ENCODE measurements around the gene TSC2. TPM values are rescaled to one million over a fixed set of nuclear protein-coding genes. Genes with fewer than 3 reads are reported as not detected.

Gene TSC2
- total and polyA plus RNA-seq, 9 of the 15 experiments (the other 6 are each of a cell fraction or from before 2014, with no cell fraction given), result 1.3 to 68.1 (median 16.6) TPM

- TF ChIP-seq CHAMP1 (IDR thresholded peaks at IDR 0.05) (no peak), NFRKB (IDR thresholded peaks at IDR 0.05; ENCODE audit: low read depth) (no peak), ZNF146 (CRISPR knock-in tag; IDR thresholded peaks at IDR 0.05; ENCODE audit: unreplicated experiment) (no peak), TARDBP (IDR thresholded peaks at IDR 0.05) (no peak), CXXC5 (CRISPR knock-in tag; IDR thresholded peaks at IDR 0.05) (peak; percentile 51), CBX3 (IDR thresholded peaks at IDR 0.05; ENCODE audit: borderline replicate concordance in 1 of 2, low read length in 2 of 2) (no peak), MAFG (tag; conservative IDR thresholded peaks at IDR 0.05) (no peak), CBX8 (IDR thresholded peaks at IDR 0.05; ENCODE audit: borderline replicate concordance, extremely low read depth, low read depth, low read length, poor library complexity, severe bottlenecking) (no peak), EP400 (IDR thresholded peaks at IDR 0.05) (peak; percentile 50; the same call in 1 of the 2 replicates), E2F8 (IDR thresholded peaks at IDR 0.05; ENCODE audit: low read depth, partially characterized antibody) (no peak), HEY1 (CRISPR knock-in tag; IDR thresholded peaks at IDR 0.05; ENCODE audit: borderline replicate concordance) (no peak), ZBTB11 (CRISPR knock-in tag; IDR thresholded peaks at IDR 0.05) (no peak)
Observed at GRCh38 chr16:2027024-2028010, 20.5 kb upstream of the TSC2 start (continued).

Measured in K562 (cell line).